HG02970 (cell line): ENCODE results near the gene TSPAN32.
"Not testable (repeated sequence)": the region's sequence is repeated elsewhere in the genome, so short reads cannot be mapped to it uniquely, and the experiment has no call there.

Source experiments
- ATAC-seq: cut with Tn5 transposase; IDR thresholded peaks from one replicate; pipeline ENCODE4 v1.9.1; 2021; ENCODE audit warnings: mild to moderate bottlenecking, moderate library complexity, moderate number of reproducible peaks; ENCODE audit not compliant: unreplicated experiment, low FRiP score

TSPAN32 gene

GRCh38 chr11:2280208-2280607 lies 21.6 kb upstream of the TSPAN32 start:
- no peak for ATAC-seq

GRCh38 chr11:2286350-2286749 lies 15.5 kb upstream of the TSPAN32 start:
- ATAC-seq, result not testable (repeated sequence)

GRCh38 chr11:2287091-2287490 lies 14.7 kb upstream of the TSPAN32 start:
- ATAC-seq, result no peak

GRCh38 chr11:2289350-2289749 lies 12.5 kb upstream of the TSPAN32 start:
- ATAC-seq, result no peak

- ATAC-seq, result no peak
These were observed 12.0 kb upstream of the TSPAN32 start for GRCh38 chr11:2289859-2290258.

GRCh38 chr11:2290351-2290841 lies 11.4 kb upstream of the TSPAN32 start:
- no peak for ATAC-seq

GRCh38 chr11:2293531-2293971 lies 8.3 kb upstream of the TSPAN32 start:
- no peak for ATAC-seq

- ATAC-seq, result no peak
These were observed 7.6 kb upstream of the TSPAN32 start for GRCh38 chr11:2293984-2294925.

- ATAC-seq, result no peak
These were observed 6.9 kb upstream of the TSPAN32 start for GRCh38 chr11:2294926-2295290.

GRCh38 chr11:2295971-2296912 lies 5.6 kb upstream of the TSPAN32 start:
- no peak for ATAC-seq

GRCh38 chr11:2296913-2297622 lies 4.7 kb upstream of the TSPAN32 start:
- no peak for ATAC-seq

- no peak for ATAC-seq
These were observed 4.2 kb upstream of the TSPAN32 start for GRCh38 chr11:2297623-2298030.

GRCh38 chr11:2298131-2298794 lies 3.5 kb upstream of the TSPAN32 start:
- ATAC-seq, result no peak

- ATAC-seq, result no peak
These were observed 2.7 kb upstream of the TSPAN32 start for GRCh38 chr11:2298795-2299761.

- no peak for ATAC-seq
These were observed 2.0 kb upstream of the TSPAN32 start for GRCh38 chr11:2299773-2300172.

GRCh38 chr11:2300290-2300935 lies 1.4 kb upstream of the TSPAN32 start:
- no peak for ATAC-seq

GRCh38 chr11:2300936-2301630 lies 730 bp upstream of the TSPAN32 start:
- ATAC-seq, result no peak
